HG03460 (cell line): Measurements from ENCODE around the gene POLN.
"Not testable (repeated sequence)": the region's sequence is repeated elsewhere in the genome, so short reads cannot be mapped to it uniquely, and the experiment has no call there.

Experiments used
- ATAC-seq: cut with Tn5 transposase; IDR thresholded peaks from one replicate; pipeline ENCODE4 v1.9.1; 2021; ENCODE audit not compliant: unreplicated experiment

POLN gene

DNA sequence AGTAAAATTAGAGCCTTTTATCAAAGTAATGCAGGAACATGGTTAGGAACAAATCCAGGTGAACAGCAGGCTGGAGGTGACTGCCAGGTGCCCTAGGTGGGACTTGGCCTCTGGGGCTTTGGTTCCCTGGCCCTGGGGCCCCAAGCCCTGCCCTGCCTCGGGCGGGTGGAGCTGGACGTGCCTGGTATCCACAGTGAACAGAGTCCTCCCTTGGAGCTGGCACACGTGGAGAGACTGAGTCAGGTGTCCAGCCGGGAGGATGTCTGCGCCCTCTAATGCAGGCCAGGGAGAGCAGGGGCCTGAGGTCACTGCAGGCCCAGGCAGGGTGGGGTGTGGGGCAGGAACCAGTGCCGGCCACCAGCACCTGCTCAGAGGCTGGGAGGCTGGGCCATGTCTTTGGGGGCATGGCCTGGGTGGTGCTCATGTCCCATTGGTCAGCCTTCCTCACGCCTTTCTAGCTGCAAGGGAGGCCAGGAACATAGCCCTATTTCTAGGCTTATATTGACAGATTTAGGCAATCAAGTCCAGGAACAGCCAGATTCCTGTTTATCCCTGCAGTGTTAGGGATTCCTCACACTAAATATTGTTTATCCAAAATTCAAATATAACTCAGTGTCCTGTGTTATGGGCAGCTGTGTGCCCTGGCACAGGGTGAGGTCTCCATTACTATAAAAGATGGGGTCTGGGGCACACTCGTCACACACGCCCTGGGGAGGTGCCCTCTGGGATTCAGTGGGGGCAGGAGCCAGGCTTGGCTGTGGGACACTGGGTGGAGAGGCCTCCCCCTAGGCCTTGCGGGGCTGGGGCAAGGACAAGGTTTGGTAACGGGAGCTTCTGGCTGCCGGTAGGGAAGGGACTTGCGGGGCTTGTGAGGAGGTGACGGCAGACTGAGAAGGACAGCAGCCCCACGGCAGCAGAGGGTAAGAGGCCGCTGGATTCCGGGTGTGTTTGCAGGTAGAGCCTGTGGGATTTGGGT, 197.1 kb downstream of the POLN start:
- no peak for ATAC-seq

GRCh38 chr4:2044119-2044485, 197.8 kb downstream of the POLN start:
- no peak for ATAC-seq

GRCh38 chr4:2043396-2044118, 198.4 kb downstream of the POLN start:
- no peak for ATAC-seq

DNA sequence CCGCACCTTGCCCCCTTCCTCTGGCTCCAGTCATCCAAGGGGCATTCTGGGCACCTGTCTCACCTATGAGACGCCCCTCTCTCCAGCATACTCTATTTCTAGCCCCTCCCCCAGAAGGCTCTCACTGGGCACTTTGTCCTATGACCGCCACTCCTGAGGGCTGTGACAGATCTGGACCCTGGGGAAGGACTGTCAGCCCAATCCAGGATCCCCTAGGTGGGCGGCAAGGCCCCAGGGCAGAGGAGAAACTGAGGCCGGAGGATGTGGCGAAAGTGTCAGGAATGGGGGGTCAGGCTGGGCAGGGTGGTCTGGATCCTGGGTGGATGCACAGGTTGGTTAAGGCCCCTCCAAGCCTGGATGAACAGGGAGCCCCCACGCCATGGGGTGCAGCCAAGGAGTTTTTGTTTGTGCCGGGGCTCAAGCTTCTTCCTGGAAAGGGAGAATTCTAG, 198.9 kb downstream of the POLN start:
- ATAC-seq: no peak

- peak; percentile 16 for ATAC-seq
These were observed 199.5 kb downstream of the POLN start for GRCh38 chr4:2042204-2042946.

GRCh38 chr4:2041239-2042130, 200.4 kb downstream of the POLN start:
- peak; percentile 81 for ATAC-seq

DNA sequence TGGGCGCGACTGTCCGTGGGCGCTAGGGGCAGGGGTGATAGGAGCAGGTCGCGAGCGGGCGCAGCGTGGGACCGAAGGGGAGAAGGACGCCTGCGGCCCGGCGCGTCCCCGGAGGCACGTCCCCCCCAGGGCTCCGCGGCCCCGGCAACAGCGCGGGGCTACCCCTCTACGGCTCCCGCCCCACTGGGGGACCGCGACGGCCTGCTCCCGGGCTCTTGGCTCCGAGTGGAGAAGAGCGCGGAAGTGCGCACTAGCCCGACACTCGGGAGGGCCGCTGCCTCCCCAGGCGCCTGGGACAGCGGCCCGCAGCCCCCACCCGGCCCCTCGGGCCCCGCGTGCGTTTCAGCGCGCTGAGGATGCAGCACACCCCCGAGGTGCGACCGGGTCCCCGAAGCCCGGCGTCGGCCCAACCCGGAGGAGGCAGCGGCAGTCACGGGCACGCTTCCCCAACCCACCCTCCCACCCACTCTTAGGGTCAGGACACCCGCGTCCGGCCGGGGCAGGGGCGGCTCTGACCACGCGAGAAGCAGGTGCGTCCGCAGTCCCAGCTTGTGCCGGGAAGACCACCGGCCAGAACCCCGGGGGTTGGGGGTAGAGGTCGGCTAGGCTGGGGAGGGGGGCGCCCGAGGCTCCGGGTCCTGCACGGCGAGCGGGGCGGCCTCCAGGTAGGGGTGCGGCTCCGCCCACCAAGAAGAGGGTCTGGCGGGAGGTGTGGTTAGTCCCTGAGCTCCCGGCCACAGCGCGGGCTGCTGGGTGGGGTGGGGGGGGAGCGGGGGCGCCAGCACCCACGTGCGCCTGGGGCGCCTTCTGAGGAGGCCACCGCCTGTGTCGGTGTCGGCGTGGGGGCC, 201.3 kb downstream of the POLN start:
- no peak for ATAC-seq

GRCh38 chr4:2036866-2037265, 205.1 kb downstream of the POLN start:
- ATAC-seq: no peak

DNA sequence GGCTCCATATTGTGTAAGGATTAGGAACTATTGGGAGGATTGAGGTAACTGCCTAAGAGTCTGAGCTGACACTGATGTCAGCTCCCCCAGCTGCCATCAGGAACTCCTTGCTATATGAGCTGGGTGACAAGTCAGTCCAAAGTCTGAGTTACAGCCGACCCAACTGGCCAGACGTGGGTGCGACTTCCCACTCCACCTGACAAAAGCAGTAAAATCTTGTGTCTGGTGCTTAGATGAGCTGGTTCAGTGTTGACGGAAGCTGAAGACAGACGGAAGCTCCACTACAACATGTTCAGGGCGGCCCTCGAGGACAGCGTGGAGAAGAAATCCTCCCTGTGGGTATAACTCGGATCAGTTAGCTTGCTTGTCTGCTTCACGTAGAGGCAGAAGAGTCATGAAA, 205.6 kb downstream of the POLN start:
- no peak for ATAC-seq

DNA sequence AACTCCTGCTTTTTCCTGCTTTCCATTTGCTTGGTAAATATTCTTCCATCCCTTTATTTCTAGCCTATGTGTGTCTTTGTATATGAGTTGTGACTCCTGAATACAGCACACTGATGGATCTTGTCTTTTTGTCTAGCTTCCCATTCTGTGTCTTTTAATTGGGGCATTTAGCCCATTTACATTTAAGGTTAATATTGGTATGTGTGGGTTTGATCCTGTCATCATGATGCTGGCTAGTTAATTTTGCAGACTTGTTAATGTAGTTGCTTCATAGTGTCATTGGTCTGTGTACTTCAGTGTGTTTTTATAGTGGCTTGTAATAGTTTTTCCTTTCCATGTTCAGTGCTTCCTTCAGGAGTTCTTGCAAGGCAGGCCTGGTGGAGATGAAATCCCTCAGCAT, 210.8 kb downstream of the POLN start:
- not testable (repeated sequence) for ATAC-seq

- not testable (repeated sequence) for ATAC-seq
These were observed 214.8 kb downstream of the POLN start for GRCh38 chr4:2027120-2027519.

GRCh38 chr4:2025817-2026216, 216.1 kb downstream of the POLN start:
- ATAC-seq: no peak

GRCh38 chr4:2024683-2025082, 217.2 kb downstream of the POLN start:
- no peak for ATAC-seq
